Stimulated activated naive CD8-positive, alpha-beta T cell treated with anti-CD3 and anti-CD28 coated beads, Interleukin-15, amount 100 ng/mL, for 72 hours (primary cell): Measurements from ENCODE around the gene GOLGA8A.

ENCODE experiments used
- ATAC-seq: fragments of 150-1000 bp; cut with Tn5 transposase; 2 replicates; pipeline ENCODE4 v1.10.0; 2021; ENCODE audit warnings: mild to moderate bottlenecking, moderate library complexity
- DNase-seq, 2 donors: peaks; one replicate each; pipeline ENCODE4 v3.0.0; 2021 to 2022
- H3K27ac Mint-ChIP-seq, 2 donors: one replicate each; pipeline ENCODE4 v1.8.0; 2022; ENCODE audit warnings: mild to moderate bottlenecking in 2 of 2, mixed read lengths in 2 of 2, moderate library complexity in 2 of 2
- H3K27me3 Mint-ChIP-seq: one replicate; pipeline ENCODE4 v1.8.0; 2022; ENCODE audit warnings: mixed read lengths
- H3K4me1 Mint-ChIP-seq: one replicate; pipeline ENCODE4 v1.8.0; 2022; ENCODE audit warnings: mild to moderate bottlenecking, mixed read lengths
- H3K4me3 Mint-ChIP-seq, 2 donors: one replicate each; pipeline ENCODE4 v1.8.0; 2022; ENCODE audit warnings: mild to moderate bottlenecking in 2 of 2, mixed read lengths in 2 of 2, moderate library complexity in 1 of 2
- H3K9me3 Mint-ChIP-seq, 2 donors: one replicate each; pipeline ENCODE4 v1.8.0; 2022; ENCODE audit warnings: mixed read lengths in 2 of 2

Gene GOLGA8A

GRCh38 chr15:34437687-34438086, at the start of gene GOLGA8A:
TSS of gene GOLGA8A (minus strand) at chr15:34437808. CDS start at chr15:34389691, 48,117 bp downstream.
- peaks cover 11% of the 10 kb centered on the region for H3K27me3 Mint-ChIP-seq
- H3K9me3 Mint-ChIP-seq: no peaks in the 10 kb centered on the region
- ATAC-seq: peak; percentile 85

GRCh38 chr15:34483644-34484043, 46.0 kb upstream of the GOLGA8A start:
- Mint-ChIP-seq H3K27ac (no peak overlapping the region), H3K4me3 (no peak overlapping the region), H3K27me3 (peaks cover 66% of the 10 kb centered on the region), H3K4me1 (no peaks in the 10 kb centered on the region), H3K9me3 (no peaks in the 10 kb centered on the region)
- no peak for DNase-seq
- no peak for ATAC-seq

More at GRCh38 chr15:34437687-34438086, at the start of gene GOLGA8A:
- peak within 1 kb of the TSS; percentile 95 to 98 for H3K27ac Mint-ChIP-seq
- peaks cover 31% of the 10 kb centered on the region for H3K4me1 Mint-ChIP-seq
- peak within 1 kb of the TSS; percentile 94 to 98 for H3K4me3 Mint-ChIP-seq
- peak; percentile 74 to 87 for DNase-seq

GRCh38 chr15:34481370-34481769, 43.8 kb upstream of the GOLGA8A start:
- ATAC-seq (no peak), DNase-seq (no peak)
- H3K4me3 Mint-ChIP-seq: no peak overlapping the region
- H3K27me3 Mint-ChIP-seq: peaks cover 59% of the 10 kb centered on the region
- no peak overlapping the region for H3K27ac Mint-ChIP-seq
- H3K9me3 Mint-ChIP-seq: no peaks in the 10 kb centered on the region
- H3K4me1 Mint-ChIP-seq: no peaks in the 10 kb centered on the region

GRCh38 chr15:34473840-34474239, 36.2 kb upstream of the GOLGA8A start:
- ATAC-seq: no peak
- Mint-ChIP-seq H3K4me1 (peaks cover 26% of the 10 kb centered on the region), H3K9me3 (no peaks in the 10 kb centered on the region), H3K27me3 (peaks cover 22% of the 10 kb centered on the region), H3K4me3 (no peak overlapping the region), H3K27ac (no peak overlapping the region)
- DNase-seq: no peak

GRCh38 chr15:34472947-34473346, 35.3 kb upstream of the GOLGA8A start:
- Mint-ChIP-seq H3K4me1 (peaks cover 32% of the 10 kb centered on the region), H3K27me3 (peaks cover 22% of the 10 kb centered on the region), H3K9me3 (no peaks in the 10 kb centered on the region), H3K4me3 (no peak overlapping the region), H3K27ac (no peak overlapping the region)
- ATAC-seq (no peak), DNase-seq (no peak)

GRCh38 chr15:34470892-34471291, 33.3 kb upstream of the GOLGA8A start:
- Mint-ChIP-seq H3K27ac (no peak overlapping the region), H3K4me3 (no peak overlapping the region), H3K4me1 (peaks cover 32% of the 10 kb centered on the region), H3K9me3 (no peaks in the 10 kb centered on the region), H3K27me3 (peaks cover 12% of the 10 kb centered on the region)
- ATAC-seq: no peak
- DNase-seq: no peak

GRCh38 chr15:34470091-34470490, 32.5 kb upstream of the GOLGA8A start:
- Mint-ChIP-seq H3K4me1 (peaks cover 32% of the 10 kb centered on the region), H3K27ac (no peak overlapping the region), H3K9me3 (no peaks in the 10 kb centered on the region), H3K27me3 (peaks cover 4% of the 10 kb centered on the region), H3K4me3 (no peak overlapping the region)
- ATAC-seq: peak; percentile 86
- DNase-seq: no peak

GRCh38 chr15:34461730-34462129, 24.1 kb upstream of the GOLGA8A start:
- ATAC-seq (no peak), DNase-seq (no peak)
- H3K27ac Mint-ChIP-seq: no peak overlapping the region
- no peaks in the 10 kb centered on the region for H3K9me3 Mint-ChIP-seq
- peaks cover 29% of the 10 kb centered on the region for H3K27me3 Mint-ChIP-seq
- H3K4me1 Mint-ChIP-seq: no peaks in the 10 kb centered on the region
- no peak overlapping the region for H3K4me3 Mint-ChIP-seq

GRCh38 chr15:34460451-34460850, 22.8 kb upstream of the GOLGA8A start:
- Mint-ChIP-seq H3K27me3 (peaks cover 29% of the 10 kb centered on the region), H3K4me3 (no peak overlapping the region), H3K27ac (no peak overlapping the region), H3K9me3 (no peaks in the 10 kb centered on the region), H3K4me1 (no peaks in the 10 kb centered on the region)
- DNase-seq: no peak
- no peak for ATAC-seq

- Mint-ChIP-seq H3K27me3 (peaks cover 35% of the 10 kb centered on the region), H3K4me3 (no peak overlapping the region), H3K4me1 (no peaks in the 10 kb centered on the region)
These were observed 19.1 kb upstream of the GOLGA8A start for GRCh38 chr15:34456658-34457057.

GRCh38 chr15:34442891-34443290, 5.3 kb upstream of the GOLGA8A start:
- ATAC-seq (no peak), DNase-seq (no peak)
- Mint-ChIP-seq H3K27me3 (peaks cover 49% of the 10 kb centered on the region), H3K27ac (no peak overlapping the region), H3K4me1 (no peaks in the 10 kb centered on the region), H3K9me3 (no peaks in the 10 kb centered on the region), H3K4me3 (no peak overlapping the region)

More at GRCh38 chr15:34456658-34457057, 19.1 kb upstream of the GOLGA8A start:
- Mint-ChIP-seq H3K9me3 (no peaks in the 10 kb centered on the region), H3K27ac (no peak overlapping the region)
- DNase-seq (no peak), ATAC-seq (no peak)

GRCh38 chr15:34439878-34440277, 2.3 kb upstream of the GOLGA8A start:
- H3K4me1 Mint-ChIP-seq: peaks cover 17% of the 10 kb centered on the region
- H3K9me3 Mint-ChIP-seq: no peaks in the 10 kb centered on the region
- DNase-seq (no peak), ATAC-seq (no peak)
- H3K27ac Mint-ChIP-seq: no peak overlapping the region
- no peak overlapping the region for H3K4me3 Mint-ChIP-seq
- H3K27me3 Mint-ChIP-seq: peaks cover 24% of the 10 kb centered on the region

GRCh38 chr15:34436956-34437442, 609 bp downstream of the GOLGA8A start:
- DNase-seq (peak; percentile 59 to 60), ATAC-seq (peak; percentile 78)
- Mint-ChIP-seq H3K27ac (peak overlapping the region in 1 of 2 donors; percentile 92), H3K9me3 (no peaks in the 10 kb centered on the region), H3K4me1 (peaks cover 38% of the 10 kb centered on the region), H3K4me3 (peak overlapping the region; percentile 82 to 98), H3K27me3 (peaks cover 11% of the 10 kb centered on the region)

GRCh38 chr15:34436126-34436955, 1.3 kb downstream of the GOLGA8A start:
- peak; percentile 19 to 23 for DNase-seq
- H3K27me3 Mint-ChIP-seq: peaks cover 4% of the 10 kb centered on the region
- peaks cover 38% of the 10 kb centered on the region for H3K4me1 Mint-ChIP-seq
- peak overlapping the region in 1 of 2 donors; percentile 92 for H3K27ac Mint-ChIP-seq
- ATAC-seq: peak; percentile 61
- no peaks in the 10 kb centered on the region for H3K9me3 Mint-ChIP-seq
- peak overlapping the region; percentile 82 to 98 for H3K4me3 Mint-ChIP-seq

GRCh38 chr15:34435658-34436057, 1.9 kb downstream of the GOLGA8A start:
- ATAC-seq (no peak), DNase-seq (no peak)
- Mint-ChIP-seq H3K4me1 (peaks cover 38% of the 10 kb centered on the region), H3K4me3 (peak overlapping the region; percentile 82 to 98), H3K27ac (peak overlapping the region in 1 of 2 donors; percentile 87), H3K9me3 (no peaks in the 10 kb centered on the region), H3K27me3 (no peaks in the 10 kb centered on the region)

GRCh38 chr15:34434627-34435305, 2.8 kb downstream of the GOLGA8A start:
- Mint-ChIP-seq H3K27me3 (no peaks in the 10 kb centered on the region), H3K27ac (no peak overlapping the region), H3K4me3 (no peak overlapping the region), H3K9me3 (no peaks in the 10 kb centered on the region), H3K4me1 (peaks cover 38% of the 10 kb centered on the region)
- no peak for ATAC-seq
- no peak for DNase-seq
